ENCODE measurements around the gene NEK10. TPM values are rescaled to one million over a fixed set of nuclear protein-coding genes. Genes with fewer than 3 reads are reported as not detected.

Gene NEK10
- total and polyA plus RNA-seq, 9 of the 15 experiments (the other 6 are each of a cell fraction or from before 2014, with no cell fraction given) = 0.07 TPM; not detected in 8

GRCh38 chr3:27244374-27244773 lies 124.8 kb downstream of the NEK10 start:
- intact Hi-C loops (cut with micrococcal nuclease) = no loop called here

More at GRCh38 chr3:27244374-27244773, 124.8 kb downstream of the NEK10 start:
- H3K9ac ChIP-seq (ENCODE audit: insufficient read depth in 1 of 2, low read depth in 2 of 2, low read length in 2 of 2) = no peak overlapping the region
- FAIRE-seq (no peak), ATAC-seq (no peak), DNase-seq (ENCODE audit: extremely low read depth in 1 of 4, low spot score in 3 of 4) (no peak)
- ChIA-PET POLR2A (no interaction called here), CTCF (ENCODE audit: low intra/inter-chr PET ratio) (no interaction called here)
- BruUV-seq (replicated peaks) = no TSS peak
- no peaks in the 10 kb centered on the region for H3K79me2 ChIP-seq (ENCODE audit: control insufficient read depth, insufficient read depth, low read length)
- no peak overlapping the region for H2AFZ ChIP-seq (ENCODE audit: low read depth, low read length)
- no peaks in the 10 kb centered on the region for H3K4me1 ChIP-seq (replicated peaks in 1 of 2; ENCODE audit: control insufficient read depth in 2 of 2, insufficient read depth in 2 of 2, low read length in 2 of 2)
- no peak overlapping the region for H3K4me2 ChIP-seq (ENCODE audit: insufficient read depth, low read length)
- no peaks in the 10 kb centered on the region for H3K36me3 ChIP-seq (ENCODE audit: control insufficient read depth, insufficient read depth, low read length)
- no peaks in the 10 kb centered on the region for H4K20me1 ChIP-seq (replicated peaks; ENCODE audit: control insufficient read depth, insufficient read depth, low read length)
- WGBS (ENCODE audit: insufficient coverage, low coverage, missing lambda C conversion rate) = 0% methylated on average over 2 of the region's 2 CpGs
- no peaks in the 10 kb centered on the region for H3K27me3 ChIP-seq (ENCODE audit: control insufficient read depth in 2 of 2, insufficient read depth in 2 of 2, low read length in 2 of 2)
- H3K27ac ChIP-seq (ENCODE audit: extremely low read depth, low read depth, low read length) = no peak overlapping the region
- no peaks in the 10 kb centered on the region for H3K9me3 ChIP-seq (replicated peaks; ENCODE audit: control insufficient read depth, insufficient read depth, low read depth, low read length)
- in situ Hi-C loops (cut with MboI) = no loop called here
- 0 out of 6 replicates have a peak, but pooled peaks of 1 of the 3 experiments have one; percentile 2 for TF ChIP-seq CTCF (IDR thresholded peaks at IDR 0.05 in 2 of 3, conservative IDR thresholded peaks at IDR 0.05 in 1 of 3; ENCODE audit: insufficient read depth in 2 of 3, low read depth in 1 of 3, low read length in 3 of 3)
- TF ChIP-seq ATF2 (CRISPR knock-in tag; IDR thresholded peaks at IDR 0.05) = no peak
- H3K9me1 ChIP-seq (ENCODE audit: control insufficient read depth, insufficient read depth, low read length) = no peaks in the 10 kb centered on the region
- H3K4me3 ChIP-seq = no peak overlapping the region
